Left forelimb (tissue), 1 donor: ENCODE data around the gene TAX1BP1.
"Not testable (repeated sequence)": the region's sequence is repeated elsewhere in the genome, so short reads cannot be mapped to it uniquely, and the experiment has no call there.

ENCODE experiments used
- DNase-seq: peaks from one replicate; pipeline ENCODE4 v3.0.0-alpha.2; 2018; ENCODE audit warnings: low spot score

TAX1BP1 gene

GRCh38 chr7:27739301-27739908 is 557 bp upstream of the TAX1BP1 start:
- no peak for DNase-seq

GRCh38 chr7:27740449-27741086 is 606 bp downstream of the TAX1BP1 start:
- peak; percentile 84 for DNase-seq

- not testable (repeated sequence) for DNase-seq
Observed at GRCh38 chr7:27742091-27742710, 2.2 kb downstream of the TAX1BP1 start.

- DNase-seq = no peak
Observed at GRCh38 chr7:27745064-27745583, 5.2 kb downstream of the TAX1BP1 start.

GRCh38 chr7:27746486-27746885 is 6.5 kb downstream of the TAX1BP1 start:
- no peak for DNase-seq

GRCh38 chr7:27746978-27747377 is 7.0 kb downstream of the TAX1BP1 start:
- no peak for DNase-seq

- DNase-seq = no peak
Observed at GRCh38 chr7:27747589-27748368, 7.8 kb downstream of the TAX1BP1 start.

- no peak for DNase-seq
Observed at GRCh38 chr7:27750316-27750715, 10.4 kb downstream of the TAX1BP1 start.

- DNase-seq = no peak
Observed at GRCh38 chr7:27751888-27752660, 12.1 kb downstream of the TAX1BP1 start.

GRCh38 chr7:27753863-27754262 is 13.9 kb downstream of the TAX1BP1 start:
- no peak for DNase-seq

- DNase-seq = no peak
Observed at GRCh38 chr7:27756298-27756697, 16.3 kb downstream of the TAX1BP1 start.

GRCh38 chr7:27759491-27759890 is 19.5 kb downstream of the TAX1BP1 start:
- DNase-seq = no peak

- DNase-seq = no peak
Observed at GRCh38 chr7:27762062-27762461, 22.1 kb downstream of the TAX1BP1 start.

- DNase-seq = no peak
Observed at GRCh38 chr7:27763983-27764508, 24.1 kb downstream of the TAX1BP1 start.

GRCh38 chr7:27765841-27766240 is 25.9 kb downstream of the TAX1BP1 start:
- no peak for DNase-seq

- DNase-seq = no peak
Observed at GRCh38 chr7:27767374-27767773, 27.4 kb downstream of the TAX1BP1 start.

GRCh38 chr7:27771111-27771510 is 31.1 kb downstream of the TAX1BP1 start:
- no peak for DNase-seq

GRCh38 chr7:27774717-27775328 is 34.9 kb downstream of the TAX1BP1 start:
- no peak for DNase-seq

- DNase-seq = no peak
Observed at GRCh38 chr7:27775782-27776181, 35.8 kb downstream of the TAX1BP1 start.

GRCh38 chr7:27777662-27778061 is 37.7 kb downstream of the TAX1BP1 start:
- no peak for DNase-seq

- DNase-seq = no peak
Observed at GRCh38 chr7:27779873-27780272, 39.9 kb downstream of the TAX1BP1 start.
